Uterus (tissue), 4 donors: Measurements from ENCODE around the gene NES. TPM values are rescaled to one million over a fixed set of nuclear protein-coding genes. Genes with fewer than 3 reads are reported as not detected.

Source experiments
- DNase-seq, 2 donors: peaks; one replicate each; pipeline ENCODE4 v3.0.0-alpha.2; 2019 to 2020
- H3K27ac ChIP-seq, 2 donors: fragments of 200-600 bp; sonication (generic); 1 replicate in 1 of 2; 2 replicates in 1 of 2; pipeline ENCODE4 v1.5.1; 2016 to 2018
- H3K27me3 ChIP-seq, 2 donors: fragments of 200-600 bp; sonication (generic); one replicate each; pipeline ENCODE4 v1.5.1; 2018 to 2019; ENCODE audit warnings: control low read depth in 1 of 2
- H3K36me3 ChIP-seq, 2 donors: fragments of 200-600 bp; sonication (generic); one replicate each; pipeline ENCODE4 v1.5.1; 2019; ENCODE audit warnings: control low read depth in 1 of 2
- H3K4me1 ChIP-seq, 2 donors: fragments of 200-600 bp; sonication (generic); one replicate each; pipeline ENCODE4 v1.5.1; 2018 to 2019; ENCODE audit warnings: control low read depth in 1 of 2
- H3K4me3 ChIP-seq, 2 donors: fragments of 200-600 bp; sonication (generic); 1 replicate in 1 of 2; 2 replicates in 1 of 2; pipeline ENCODE4 v1.5.1; 2018 to 2019; ENCODE audit warnings: mild to moderate bottlenecking in 1 of 2
- H3K9me3 ChIP-seq, 2 donors: fragments of 200-600 bp; sonication (generic); one replicate each; pipeline ENCODE4 v1.5.1; 2019; ENCODE audit warnings: control low read depth in 1 of 2
- POLR2A ChIP-seq, 2 donors: fragments of 450-650 bp; IDR thresholded peaks; one replicate each; pipeline ENCODE4 v1.6.1; 2016; ENCODE audit warnings: antibody characterized with exemption in 2 of 2, mild to moderate bottlenecking in 1 of 2, moderate library complexity in 1 of 2
- intact Hi-C: fragments of 100-400 bp; cut with DNase I; formaldehyde crosslinking; loops from one replicate; pipeline ENCODE4 v1.15.1; 2023; ENCODE audit warnings: low total_unique reads
- total RNA-seq, 4 donors: library from RNA; depleted of rRNA in 3 of 4; stranded (reverse); fragments of >200 nt in 3 of 4; gene quantifications; one replicate each; pipeline versions ENCODE4 v1.1.0 to v1.2.4, GENCODE V29; 2014 to 2023
- TF ChIP-seq, protein P1 (sequence below), 4 experiments: fragments of 200-600 bp in 2 of 4; fragments of 450-650 bp in 2 of 4; sonication (generic) in 2 of 4; IDR thresholded peaks; one replicate each; pipeline ENCODE4 v1.5.1; 2016 to 2019; ENCODE audit warnings: antibody characterized with exemption in 4 of 4, mild to moderate bottlenecking in 2 of 4, moderate library complexity in 1 of 4
- donor health status: DM: yes; HTN: yes; CAD: no.

Gene NES
- total RNA-seq, 4 donors from 2014 or later = 9.7 to 70.9 (median 34.5) TPM

DNA sequence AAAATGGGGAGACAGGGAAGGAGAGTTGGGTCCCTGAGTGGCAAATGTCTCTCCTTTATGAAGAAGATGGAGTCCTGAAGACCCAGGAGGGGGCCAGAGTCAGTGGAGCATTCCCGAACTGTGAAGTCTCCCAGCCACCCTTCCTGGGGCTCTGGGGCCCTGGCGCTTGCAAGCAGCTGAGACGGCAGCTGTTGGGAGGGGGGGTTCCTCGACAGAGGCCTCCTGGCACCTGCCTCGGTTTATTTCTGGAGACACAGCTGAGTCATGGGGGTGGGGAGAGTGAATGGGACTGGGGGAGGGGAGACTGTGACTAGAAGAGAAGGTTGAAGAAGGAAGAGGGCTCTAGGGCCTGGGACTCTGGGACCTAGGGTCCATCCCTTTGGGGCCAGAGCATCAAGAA lies 14.0 kb downstream of the NES start:
- peaks cover 18 to 42% of the 10 kb centered on the region in 2 donors for H3K4me1 ChIP-seq
- intact Hi-C loops = no loop called here
- no peaks in the 10 kb centered on the region for H3K9me3 ChIP-seq
- H3K36me3 ChIP-seq = no peaks in the 10 kb centered on the region
- TF ChIP-seq, protein P1, sequence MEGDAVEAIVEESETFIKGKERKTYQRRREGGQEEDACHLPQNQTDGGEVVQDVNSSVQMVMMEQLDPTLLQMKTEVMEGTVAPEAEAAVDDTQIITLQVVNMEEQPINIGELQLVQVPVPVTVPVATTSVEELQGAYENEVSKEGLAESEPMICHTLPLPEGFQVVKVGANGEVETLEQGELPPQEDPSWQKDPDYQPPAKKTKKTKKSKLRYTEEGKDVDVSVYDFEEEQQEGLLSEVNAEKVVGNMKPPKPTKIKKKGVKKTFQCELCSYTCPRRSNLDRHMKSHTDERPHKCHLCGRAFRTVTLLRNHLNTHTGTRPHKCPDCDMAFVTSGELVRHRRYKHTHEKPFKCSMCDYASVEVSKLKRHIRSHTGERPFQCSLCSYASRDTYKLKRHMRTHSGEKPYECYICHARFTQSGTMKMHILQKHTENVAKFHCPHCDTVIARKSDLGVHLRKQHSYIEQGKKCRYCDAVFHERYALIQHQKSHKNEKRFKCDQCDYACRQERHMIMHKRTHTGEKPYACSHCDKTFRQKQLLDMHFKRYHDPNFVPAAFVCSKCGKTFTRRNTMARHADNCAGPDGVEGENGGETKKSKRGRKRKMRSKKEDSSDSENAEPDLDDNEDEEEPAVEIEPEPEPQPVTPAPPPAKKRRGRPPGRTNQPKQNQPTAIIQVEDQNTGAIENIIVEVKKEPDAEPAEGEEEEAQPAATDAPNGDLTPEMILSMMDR (IDR thresholded peaks at IDR 0.05) = no peak
- TF ChIP-seq POLR2A (IDR thresholded peaks at IDR 0.05) = no peak
- no peaks in the 10 kb centered on the region for H3K27me3 ChIP-seq
- peak overlapping the region; percentile 87 to 89 for H3K27ac ChIP-seq
- no peak overlapping the region for H3K4me3 ChIP-seq
- DNase-seq = peak; percentile 58 to 70

DNA sequence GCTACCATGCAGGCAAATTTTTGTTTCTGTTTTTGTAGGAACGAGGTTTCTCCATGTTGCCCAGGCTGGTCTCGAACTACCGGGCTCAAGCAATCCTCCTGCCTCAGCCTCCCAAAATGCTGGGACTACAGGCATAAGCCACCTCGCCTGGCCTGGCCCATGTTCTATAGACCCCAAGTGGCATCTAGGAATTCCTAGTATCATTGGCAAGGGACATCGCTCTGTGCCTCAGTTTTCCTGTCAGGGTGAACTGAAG lies 14.5 kb downstream of the NES start:
- Histone ChIP-seq H3K27me3 (no peaks in the 10 kb centered on the region), H3K36me3 (no peaks in the 10 kb centered on the region), H3K27ac (peak overlapping the region; percentile 87 to 89), H3K9me3 (no peaks in the 10 kb centered on the region), H3K4me3 (no peak overlapping the region), H3K4me1 (peaks cover 13 to 37% of the 10 kb centered on the region in 2 donors)
- intact Hi-C loops = no loop called here
- DNase-seq = no peak
- no peak for TF ChIP-seq POLR2A (IDR thresholded peaks at IDR 0.05)

DNA sequence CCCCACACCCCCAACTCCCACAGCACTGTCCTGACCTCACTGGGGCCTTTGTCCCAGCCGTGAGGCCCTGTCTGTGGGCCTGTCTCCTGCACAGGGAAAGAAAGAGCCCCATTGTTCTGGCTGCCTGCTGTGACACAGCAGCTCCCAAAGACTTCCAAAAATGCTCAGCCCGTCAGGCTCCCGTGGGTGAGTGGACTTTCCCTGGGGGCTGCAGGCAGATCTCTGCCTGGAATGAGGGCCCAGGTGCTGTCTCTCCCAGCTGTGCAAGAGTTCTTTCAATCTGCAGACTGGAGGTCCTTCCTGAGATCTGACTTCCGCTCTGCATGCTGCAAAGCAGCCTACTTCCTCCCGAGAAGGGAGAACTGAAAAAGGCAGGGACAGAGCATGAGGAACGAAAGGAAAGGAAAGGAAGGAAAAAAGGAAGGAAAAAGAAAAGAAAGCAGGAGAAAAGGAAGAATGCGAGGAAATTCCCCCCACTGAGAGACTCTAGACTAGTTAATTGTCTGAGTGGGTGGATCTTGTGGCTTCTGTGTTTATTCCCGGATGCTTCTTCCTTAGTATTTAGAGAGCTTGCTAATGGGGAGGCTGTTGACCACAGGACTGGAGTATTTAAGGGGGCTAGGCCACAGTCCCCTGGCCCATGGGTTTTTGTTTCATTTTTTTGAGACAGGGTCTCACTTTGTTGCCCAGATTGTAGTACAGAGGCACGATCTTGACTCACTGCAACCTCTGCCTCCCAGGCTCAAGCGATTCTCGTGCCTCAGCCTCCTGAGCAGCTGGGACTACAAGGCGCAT lies 15.0 kb downstream of the NES start:
- H3K9me3 ChIP-seq = no peaks in the 10 kb centered on the region
- no peak for TF ChIP-seq POLR2A (IDR thresholded peaks at IDR 0.05)
- TF ChIP-seq, protein P1 (IDR thresholded peaks at IDR 0.05) = no peak
- no peaks in the 10 kb centered on the region for H3K27me3 ChIP-seq
- intact Hi-C loops = no loop called here
- peaks cover 13 to 34% of the 10 kb centered on the region in 2 donors for H3K4me1 ChIP-seq
- peak overlapping the region; percentile 87 to 89 for H3K27ac ChIP-seq
- no peak for DNase-seq
- H3K36me3 ChIP-seq = no peaks in the 10 kb centered on the region
- H3K4me3 ChIP-seq = no peak overlapping the region

DNA sequence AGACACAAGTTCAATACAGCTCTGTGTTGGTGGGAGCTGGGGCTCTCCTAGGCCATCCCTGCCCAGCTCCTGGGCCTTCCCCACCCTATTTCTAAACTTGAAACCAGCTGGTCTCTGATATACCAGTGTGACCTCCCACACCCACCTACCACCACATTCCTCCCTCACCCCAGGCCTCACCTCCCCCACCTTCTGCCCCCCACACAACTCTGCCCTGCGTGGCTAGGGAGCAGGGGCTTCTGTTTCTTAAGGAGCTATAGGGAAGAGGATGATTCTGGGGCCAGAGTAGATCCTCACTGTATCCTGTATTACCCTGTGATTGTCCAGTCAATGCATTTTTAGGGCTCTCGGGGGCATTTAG lies 16.5 kb downstream of the NES start:
- peak overlapping the region; percentile 87 to 89 for H3K27ac ChIP-seq
- H3K27me3 ChIP-seq = no peaks in the 10 kb centered on the region
- no peaks in the 10 kb centered on the region for H3K36me3 ChIP-seq
- peaks cover 13 to 34% of the 10 kb centered on the region in 2 donors for H3K4me1 ChIP-seq
- intact Hi-C loops = no loop called here
- TF ChIP-seq POLR2A (IDR thresholded peaks at IDR 0.05) = no peak
- TF ChIP-seq, protein P1 (IDR thresholded peaks at IDR 0.05) = no peak
- DNase-seq = no peak
- no peaks in the 10 kb centered on the region for H3K9me3 ChIP-seq
- H3K4me3 ChIP-seq = no peak overlapping the region

DNA sequence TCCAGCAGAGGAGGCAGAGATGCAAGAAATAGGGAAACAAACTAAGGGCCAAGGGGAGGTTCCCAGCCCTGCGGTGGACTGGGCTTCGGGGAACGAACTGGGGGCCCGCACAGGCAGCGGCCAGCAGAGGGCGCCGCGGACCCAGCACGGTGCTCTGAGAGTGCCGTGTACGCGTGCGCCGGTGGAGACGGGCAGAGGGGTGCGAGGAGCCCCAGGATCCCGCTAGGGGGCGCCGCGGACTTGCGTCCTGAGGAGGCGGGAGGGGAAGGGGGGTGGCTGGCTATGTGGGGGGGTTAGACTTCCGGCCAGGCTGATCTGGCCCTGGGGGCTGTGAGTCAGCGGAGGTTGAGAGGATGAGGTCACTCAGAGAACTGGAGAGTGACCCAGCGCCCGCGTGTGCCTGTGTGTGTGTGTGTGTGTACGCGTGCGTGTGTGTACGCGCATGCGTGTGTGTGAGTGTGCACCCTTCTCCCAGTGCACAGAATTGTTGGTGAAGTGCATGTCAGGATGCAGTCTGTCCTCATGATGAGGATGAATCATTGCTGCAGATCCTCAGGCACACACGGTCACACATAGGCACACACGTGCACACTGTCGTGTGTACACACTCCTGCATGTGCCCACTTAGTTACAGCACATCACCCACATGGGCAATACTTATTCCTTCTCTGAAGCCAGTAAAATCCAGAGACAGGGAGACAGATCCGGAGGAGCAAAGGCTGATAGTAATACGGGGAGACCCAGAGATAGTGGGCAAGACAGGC lies 17.0 kb downstream of the NES start:
- intact Hi-C loops = no loop called here
- TF ChIP-seq POLR2A (IDR thresholded peaks at IDR 0.05) = peak in 1 of 2 donors; percentile 29
- TF ChIP-seq, protein P1 (IDR thresholded peaks at IDR 0.05) = peak; percentile 99 to 100 (median 100)
- Histone ChIP-seq H3K27me3 (no peaks in the 10 kb centered on the region), H3K4me3 (no peak overlapping the region), H3K9me3 (no peaks in the 10 kb centered on the region), H3K4me1 (peaks cover 13 to 28% of the 10 kb centered on the region in 2 donors), H3K36me3 (no peaks in the 10 kb centered on the region), H3K27ac (peak overlapping the region; percentile 87 to 89)
- DNase-seq = peak; percentile 98
